Endothelial cell of umbilical vein (primary cell): ENCODE results near the gene KRT84. TPM values are rescaled to one million over a fixed set of nuclear protein-coding genes. Genes with fewer than 3 reads are reported as not detected.

Experiments used
- BruUV-seq: library from RNA; stranded (reverse); fragments of 400-500 nt; replicated peaks from 2 replicates; lab custom pipeline; 2021; lab: Mats Ljungman, UMichigan
- CTCF ChIA-PET: fragments of 300-600, 350-600 bp; sonication (Branson Sonifier 250); formaldehyde crosslinking; loops from one replicate; lab custom pipeline; 2021; ENCODE audit warnings: antibody characterized with exemption, inconsistent platforms; lab: Charles Lee
- POLR2A ChIA-PET: fragments of 300-600, 350-600 bp; sonication (Branson Sonifier 250); formaldehyde crosslinking; loops from one replicate; lab custom pipeline; 2021; ENCODE audit warnings: antibody characterized with exemption, inconsistent platforms; lab: Charles Lee
- DNase-seq: peaks from one replicate; pipeline ENCODE4 v3.0.0-alpha.2; 2011; ENCODE audit warnings: low read depth, low spot score
- FAIRE-seq: peaks from 2 replicates; lab custom pipeline; 2011; peaks lifted over from hg19 to GRCh38; lab: Jason Lieb, UNC
- H2AFZ ChIP-seq: 2 replicates; pipeline ENCODE4 v1.6.0; 2012; ENCODE audit warnings: low read depth, low read length, control low read depth, inconsistent platforms
- H3K27ac ChIP-seq: 2 replicates; pipeline ENCODE4 v1.5.1; 2011; ENCODE audit warnings: low read depth, mild to moderate bottlenecking, control low read depth, low read length, moderate library complexity; ENCODE audit not compliant: insufficient read depth
- H3K27me3 ChIP-seq, 2 experiments: 2 replicates each; pipeline versions ENCODE4 v1.6.0 to v1.6.1; 2011; ENCODE audit warnings: low read length in 2 of 2, mixed read lengths in 1 of 2; ENCODE audit not compliant: control insufficient read depth in 2 of 2, insufficient read depth in 2 of 2
- H3K36me3 ChIP-seq, 2 experiments: 2 replicates in 1 of 2; 3 replicates in 1 of 2; pipeline ENCODE4 v1.5.1; 2011; ENCODE audit warnings: low read length in 2 of 2, mild to moderate bottlenecking in 1 of 2, moderate library complexity in 1 of 2; ENCODE audit not compliant: control insufficient read depth in 2 of 2, insufficient read depth in 2 of 2; ENCODE audit errors: extremely low read depth in 1 of 2
- H3K4me1 ChIP-seq: 3 replicates; pipeline ENCODE4 v1.5.1; 2011; ENCODE audit warnings: mild to moderate bottlenecking, low read length; ENCODE audit not compliant: control insufficient read depth, insufficient read depth; ENCODE audit errors: extremely low read depth
- H3K4me2 ChIP-seq: 2 replicates; pipeline ENCODE4 v1.6.1; 2011; ENCODE audit warnings: low read length, control low read depth, mixed read lengths; ENCODE audit not compliant: insufficient read depth
- H3K4me3 ChIP-seq, 3 experiments: fragments of 200-600 bp in 1 of 3; sonication (generic), shearing (Covaris generic) in 1 of 3; replicated peaks in 1 of 3; 2 replicates each; pipeline ENCODE4 v1.5.1; 2011 to 2016; ENCODE audit warnings: control low read depth in 3 of 3, low read length in 3 of 3, mild to moderate bottlenecking in 2 of 3, inconsistent platforms in 1 of 3, low read depth in 1 of 3, moderate library complexity in 1 of 3; ENCODE audit not compliant: insufficient read depth in 1 of 3
- H3K79me2 ChIP-seq: 2 replicates; pipeline ENCODE4 v1.6.0; 2012; ENCODE audit warnings: low read length, inconsistent platforms; ENCODE audit not compliant: control insufficient read depth, insufficient read depth
- H3K9ac ChIP-seq: replicated peaks from 2 replicates; pipeline ENCODE3; 2011; ENCODE audit warnings: low read length, control low read depth; ENCODE audit not compliant: insufficient read depth; ENCODE audit errors: extremely low read depth
- H3K9me1 ChIP-seq: replicated peaks from 3 replicates; pipeline ENCODE4 v1.6.0; 2011; ENCODE audit warnings: mild to moderate bottlenecking, low read length; ENCODE audit not compliant: control insufficient read depth, insufficient read depth; ENCODE audit errors: extremely low read depth
- H3K9me3 ChIP-seq: replicated peaks from 2 replicates; pipeline ENCODE4 v1.5.1; 2012; ENCODE audit warnings: low read length, inconsistent platforms; ENCODE audit not compliant: control insufficient read depth, insufficient read depth
- H4K20me1 ChIP-seq: replicated peaks from 2 replicates; pipeline ENCODE3; 2011; ENCODE audit warnings: mild to moderate bottlenecking, low read length; ENCODE audit not compliant: control insufficient read depth, insufficient read depth; ENCODE audit errors: extremely low read depth
- JUN ChIP-seq: IDR thresholded peaks from 2 replicates; pipeline ENCODE4 v1.6.1; 2011; ENCODE audit warnings: borderline replicate concordance, low read depth; ENCODE audit not compliant: insufficient read length, insufficient read depth
- MAX ChIP-seq: IDR thresholded peaks from 2 replicates; pipeline ENCODE4 v1.6.1; 2011; ENCODE audit not compliant: insufficient read depth, insufficient read length
- POLR2A ChIP-seq: IDR thresholded peaks from 2 replicates; pipeline ENCODE4 v1.6.1; 2012; ENCODE audit warnings: low read depth, mild to moderate bottlenecking, control low read depth, low read length
- POLR2AphosphoS5 ChIP-seq: IDR thresholded peaks from 2 replicates; pipeline ENCODE4 v1.6.1; 2012; ENCODE audit warnings: low read depth, mild to moderate bottlenecking, control low read depth, low read length, moderate library complexity; ENCODE audit not compliant: insufficient read depth
- dilution Hi-C: fragments of 300-500 bp; cut with MboI; formaldehyde crosslinking; loops from one replicate; pipeline ENCODE4 v1.15.0; 2019; ENCODE audit warnings: low sequenced_read_pairs; ENCODE audit not compliant: extremely low pct_ligation_motif_present
- intact Hi-C: fragments of 100-400 bp; cut with micrococcal nuclease; formaldehyde crosslinking; loops from one replicate; pipeline ENCODE4 v1.10.0; 2022
- polyA plus RNA-seq, 4 experiments: library from polyadenylated mRNA; depleted of rRNA in 3 of 4; stranded (reverse) in 3 of 4; unstranded in 1 of 4; fragments of >200 nt; gene quantifications; 2 replicates each; pipeline versions ENCODE4 v1.2.1 to v1.2.3, GENCODE V29; 2011 to 2012; ENCODE audit warnings: missing spikeins in 1 of 4
- total RNA-seq: library from RNA; stranded (reverse); gene quantifications from 2 replicates; pipeline ENCODE4 v1.2.3, GENCODE V29; 2021

Gene KRT84
- total and polyA plus RNA-seq, 2 donors (not counting 3 experiments of a cell fraction or from before 2014, with no cell fraction given) = not detected

- dilution Hi-C loops = no loop called here
- Histone ChIP-seq H2AFZ (no peak overlapping the region), H3K27ac (no peak overlapping the region), H3K4me2 (no peak overlapping the region), H3K9ac (no peak overlapping the region), H3K27me3 (peaks cover 20 to 21% of the 10 kb centered on the region in 2 experiments), H3K4me1 (no peaks in the 10 kb centered on the region), H3K9me1 (no peaks in the 10 kb centered on the region), H3K9me3 (no peaks in the 10 kb centered on the region), H4K20me1 (no peaks in the 10 kb centered on the region), H3K79me2 (no peaks in the 10 kb centered on the region), H3K4me3 (no peak overlapping the region), H3K36me3 (no peaks in the 10 kb centered on the region)
- intact Hi-C loops = no loop called here
- no peak for FAIRE-seq
- ChIA-PET POLR2A (no interaction called here), CTCF (interaction anchor here (0.9 to 1.5 kb wide), 3 partner anchors 14 to 54 kb away, joined by 3 to 5 read pairs (median 3); no protein-coding TSS in a partner anchor)
- no peak for DNase-seq
- TF ChIP-seq JUN (no peak), MAX (no peak), POLR2AphosphoS5 (no peak)
- no TSS peak for BruUV-seq
Observed at GRCh38 chr12:52333321-52333720, 52.1 kb downstream of the KRT84 start.

- no peak overlapping the region for H2AFZ ChIP-seq
- no peaks in the 10 kb centered on the region for H3K9me3 ChIP-seq
- BruUV-seq = no TSS peak
- no peaks in the 10 kb centered on the region for H3K36me3 ChIP-seq
- dilution Hi-C loops (no loop called here), intact Hi-C loops (loop anchor here (1.0 kb wide), 1 partner anchor 36 kb away; no protein-coding TSS in a partner anchor)
- ChIA-PET POLR2A (no interaction called here), CTCF (interaction anchor here (0.9 to 1.5 kb wide), 3 partner anchors 13 to 53 kb away, joined by 3 to 5 read pairs (median 3); no protein-coding TSS in a partner anchor)
- H3K27ac ChIP-seq = no peak overlapping the region
- TF ChIP-seq POLR2A = no peak
- no peak for TF ChIP-seq MAX
- TF ChIP-seq POLR2AphosphoS5 = no peak
- no peak overlapping the region for H3K4me3 ChIP-seq
- no peaks in the 10 kb centered on the region for H3K4me1 ChIP-seq
- H4K20me1 ChIP-seq = no peaks in the 10 kb centered on the region
- H3K27me3 ChIP-seq = peaks cover 17 to 21% of the 10 kb centered on the region in 2 experiments
- H3K9ac ChIP-seq = no peak overlapping the region
- H3K4me2 ChIP-seq = no peak overlapping the region
- H3K79me2 ChIP-seq = no peaks in the 10 kb centered on the region
- no peak for FAIRE-seq
- no peaks in the 10 kb centered on the region for H3K9me1 ChIP-seq
- DNase-seq = no peak
Observed at GRCh38 chr12:52332381-52332780, 53.1 kb downstream of the KRT84 start.
